Stimulated activated CD8-positive, alpha-beta memory T cell treated with anti-CD3 and anti-CD28 coated beads, Interleukin-7, amount 100 ng/mL, for 4 hours (primary cell): ENCODE measurements around the gene PHACTR3.

Experiments
- DNase-seq, 2 donors: peaks; one replicate each; pipeline ENCODE4 v3.0.0-alpha.2; 2020; ENCODE audit warnings: low read depth in 2 of 2

PHACTR3 gene

DNA sequence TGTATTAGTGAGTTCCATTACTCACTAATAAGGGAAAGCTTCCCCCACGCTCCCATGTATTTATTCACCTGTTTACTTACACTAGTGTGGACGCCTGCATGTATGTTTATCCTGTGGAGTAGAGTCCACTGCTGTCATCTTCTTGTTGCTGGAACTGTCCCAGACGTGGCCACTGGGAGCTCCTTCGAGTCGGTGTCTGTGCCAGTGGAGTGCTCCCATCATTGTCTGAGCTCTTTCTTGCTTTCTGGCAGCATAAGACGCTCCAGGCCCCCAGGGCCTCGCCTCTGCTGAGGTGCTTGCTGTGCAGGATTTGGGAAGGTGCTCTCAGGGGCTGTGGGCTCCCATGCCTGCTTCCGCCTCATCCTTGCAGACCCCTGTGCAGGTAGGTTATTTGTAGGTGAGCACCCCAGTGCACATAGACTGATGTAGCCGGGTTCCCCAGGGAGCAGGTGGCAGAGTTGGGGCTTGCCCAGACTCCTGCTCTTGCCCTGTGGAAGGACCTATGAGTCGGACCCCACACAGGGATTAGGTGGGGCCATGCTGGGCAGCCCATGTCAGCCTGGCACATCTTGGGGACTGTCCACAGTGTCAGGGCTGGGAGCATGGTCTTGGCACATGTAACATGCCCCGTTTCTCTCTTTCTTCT lies 16.6 kb downstream of the PHACTR3 start:
- no peak for DNase-seq

DNA sequence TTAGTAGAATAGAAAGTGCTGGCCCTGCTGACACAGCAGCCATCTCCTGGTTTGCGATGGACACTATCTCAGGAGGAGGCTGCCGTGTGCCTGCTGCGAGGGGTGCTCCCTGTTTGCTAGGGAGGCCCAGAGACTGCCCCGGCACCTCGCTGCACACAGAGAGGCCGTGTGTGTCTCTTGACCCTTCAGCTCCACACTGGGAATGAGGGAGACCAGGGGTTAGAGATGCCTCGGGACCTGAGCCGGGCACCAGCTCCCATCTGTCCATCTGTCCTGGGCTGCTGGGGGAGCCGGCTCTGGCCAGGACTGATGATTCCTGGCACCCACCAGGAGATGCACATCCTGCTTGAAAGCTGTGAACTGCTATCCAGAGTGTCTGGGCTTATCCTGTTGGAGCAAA lies 18.2 kb downstream of the PHACTR3 start:
- no peak for DNase-seq

DNA sequence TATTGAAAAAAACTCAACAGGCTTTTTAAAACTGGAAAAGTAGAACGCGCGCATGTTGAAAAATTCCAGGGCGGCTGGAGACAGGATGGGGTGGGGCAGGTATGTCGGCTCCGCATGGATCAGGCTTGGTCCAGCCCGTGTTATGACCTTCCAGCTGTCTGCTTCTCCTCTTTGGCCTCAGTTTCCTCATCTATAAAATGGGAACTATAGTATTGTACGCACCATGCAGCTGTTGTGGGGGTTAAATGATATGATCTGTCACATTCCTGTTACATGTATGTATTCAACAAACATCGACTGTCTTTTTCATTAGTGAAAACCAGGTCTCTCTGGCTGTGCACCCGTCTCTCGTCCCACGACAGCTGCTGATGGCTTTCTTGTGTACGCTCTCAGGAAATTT lies 18.8 kb downstream of the PHACTR3 start:
- DNase-seq, result no peak

DNA sequence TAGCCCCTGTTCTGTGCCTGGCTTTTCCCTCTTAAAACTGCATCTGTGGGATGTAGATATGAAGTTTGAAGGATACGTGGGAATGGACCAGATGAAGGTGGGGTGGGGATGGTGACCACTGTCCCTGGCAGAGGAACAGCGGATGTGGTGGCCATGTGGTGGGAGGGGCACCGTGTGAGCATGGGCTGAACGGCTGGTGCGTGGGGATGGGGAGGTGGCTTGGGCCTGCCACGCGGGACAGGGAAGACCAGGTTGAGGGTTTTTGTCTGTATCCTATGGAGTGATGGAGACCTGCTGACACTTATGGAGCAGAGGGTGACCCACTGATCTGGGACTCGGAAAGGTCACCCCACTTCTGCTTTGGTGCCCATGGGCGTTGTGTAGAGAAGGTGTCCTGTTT lies 19.2 kb downstream of the PHACTR3 start:
- no peak for DNase-seq

DNA sequence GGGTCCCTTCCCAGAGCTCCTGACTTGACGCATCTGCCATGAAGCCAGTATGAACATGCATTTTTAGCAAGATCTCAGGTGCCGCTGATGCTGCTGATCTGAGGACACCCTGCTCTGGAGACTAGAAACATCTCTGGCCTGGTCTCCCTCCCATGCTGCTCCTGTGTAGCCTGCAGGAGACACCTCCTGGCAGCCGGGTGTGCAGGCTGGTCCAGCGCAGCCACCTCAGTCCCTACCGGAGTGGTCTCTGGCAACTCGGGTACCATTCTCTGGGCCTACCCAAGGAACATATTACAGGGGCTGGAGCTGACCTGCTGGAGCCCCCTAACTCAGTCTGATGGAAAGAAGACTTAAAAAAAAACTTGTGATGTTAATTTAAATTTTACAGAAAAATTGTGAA lies 20.1 kb downstream of the PHACTR3 start:
- no peak for DNase-seq

DNA sequence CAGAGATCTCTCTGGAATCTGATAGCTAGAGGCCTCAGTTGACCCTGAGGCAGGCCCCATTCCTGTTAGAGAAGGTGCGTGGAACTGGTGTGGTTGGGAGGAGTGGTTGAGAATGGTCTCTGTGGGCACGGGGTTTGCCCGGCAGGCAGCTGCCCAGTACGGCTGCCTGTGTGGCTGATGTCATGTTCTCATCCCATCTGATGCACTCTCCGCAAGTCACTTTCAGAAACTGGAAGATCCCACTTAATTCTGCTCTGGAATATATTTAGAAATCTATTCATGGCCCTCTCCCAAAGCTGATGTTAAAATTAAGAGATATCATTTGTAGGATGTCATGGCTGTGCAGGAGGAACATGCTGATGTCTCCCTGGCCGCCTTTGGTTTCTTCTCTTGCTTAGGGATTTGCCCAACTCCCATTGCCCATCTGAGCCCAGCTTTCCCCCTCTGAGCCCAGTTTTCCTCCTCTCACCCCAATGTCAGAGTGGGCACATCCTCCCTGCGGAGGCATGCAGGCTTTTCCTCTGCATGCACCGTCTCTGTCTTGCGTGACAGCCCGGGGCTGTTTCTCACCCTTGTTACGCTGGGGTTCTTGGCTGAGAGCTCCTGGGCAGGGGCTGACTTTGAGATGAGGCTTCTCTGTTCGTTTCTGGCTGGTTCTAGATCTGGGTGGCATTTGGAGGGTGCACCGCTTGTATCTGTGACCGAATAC lies 21.0 kb downstream of the PHACTR3 start:
- DNase-seq, result no peak

DNA sequence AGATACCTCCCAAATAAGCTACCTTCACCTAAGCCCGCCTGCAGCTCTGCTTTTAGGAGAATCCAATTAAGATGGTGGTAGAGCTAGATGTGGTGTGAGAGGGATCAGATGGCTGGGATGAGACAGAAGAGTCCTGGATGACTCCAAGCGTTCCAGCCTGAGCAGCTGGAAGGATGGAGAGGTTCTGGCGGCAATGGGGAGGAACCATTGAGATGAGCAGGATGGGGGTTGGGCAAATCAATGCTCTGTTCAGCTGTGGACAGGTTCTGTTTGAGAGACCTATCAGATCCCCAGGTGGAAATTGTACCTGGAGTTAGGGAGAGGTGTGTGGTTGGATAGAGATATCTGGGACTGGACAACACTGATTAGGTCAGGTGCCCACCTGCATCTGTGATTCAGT lies 23.0 kb downstream of the PHACTR3 start:
- DNase-seq, result no peak

DNA sequence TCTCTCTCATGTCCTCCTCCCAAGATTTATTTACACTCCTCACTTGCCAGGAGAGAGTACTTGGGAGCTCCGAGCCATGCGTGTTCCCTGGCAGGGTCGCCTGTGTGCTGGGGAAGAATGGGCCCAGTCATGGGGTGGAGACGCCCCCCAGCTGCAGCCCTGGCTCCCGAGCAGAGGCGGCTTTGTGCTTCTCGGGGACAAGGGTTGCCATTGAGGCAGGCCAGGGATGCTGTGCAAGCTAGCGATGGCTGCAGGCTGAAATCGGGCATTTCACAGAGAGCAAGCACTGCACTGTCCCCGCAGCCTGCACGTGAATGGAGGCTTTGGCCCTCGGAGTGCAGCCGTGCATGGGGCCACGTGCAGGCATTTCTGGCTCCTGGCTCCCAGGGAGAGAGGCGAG lies 23.8 kb downstream of the PHACTR3 start:
- DNase-seq, result no peak

DNA sequence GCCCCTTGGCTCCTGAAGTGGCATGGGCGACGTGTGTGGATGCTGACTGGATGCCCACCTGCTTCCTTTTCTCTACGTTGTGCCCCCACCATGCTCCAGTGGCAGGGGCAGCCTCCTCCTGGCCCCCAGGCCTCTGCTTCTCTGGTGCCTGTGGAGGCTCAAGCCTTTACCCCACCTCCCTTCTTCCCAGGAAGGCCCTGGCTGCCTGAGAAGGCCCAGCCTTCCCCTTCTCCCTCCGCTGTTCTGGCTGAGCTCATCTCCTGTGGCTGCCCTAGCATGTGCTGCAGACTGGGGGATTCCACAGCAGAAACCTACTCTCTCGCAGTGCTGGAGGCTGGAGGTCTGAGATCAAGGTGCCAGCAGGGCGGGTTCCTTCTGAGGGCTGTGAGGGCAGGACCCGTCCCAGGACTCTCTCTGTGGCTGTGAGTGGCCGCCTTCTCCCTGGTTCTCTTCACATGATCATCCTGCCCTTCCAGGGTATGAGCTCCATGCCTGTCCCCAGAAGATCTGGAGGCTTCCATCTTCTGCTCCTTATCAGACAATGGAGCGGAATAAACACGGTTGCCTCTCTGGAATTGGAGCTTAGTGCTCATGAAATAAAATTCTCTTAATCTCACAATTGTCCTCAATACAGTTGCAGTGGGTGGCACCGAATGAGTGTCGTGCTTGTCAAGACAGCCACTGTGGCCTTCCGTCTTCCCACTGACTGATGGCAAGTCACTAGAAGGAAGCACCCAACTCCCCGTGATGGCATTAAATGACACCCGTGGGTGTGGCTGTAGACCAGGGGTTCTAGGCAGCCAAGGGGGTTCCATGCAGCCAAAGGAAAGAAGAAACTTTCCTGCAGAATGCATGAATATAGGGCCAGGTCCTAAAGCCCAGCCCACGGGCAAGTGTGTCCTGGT lies 25.1 kb downstream of the PHACTR3 start:
- no peak for DNase-seq

DNA sequence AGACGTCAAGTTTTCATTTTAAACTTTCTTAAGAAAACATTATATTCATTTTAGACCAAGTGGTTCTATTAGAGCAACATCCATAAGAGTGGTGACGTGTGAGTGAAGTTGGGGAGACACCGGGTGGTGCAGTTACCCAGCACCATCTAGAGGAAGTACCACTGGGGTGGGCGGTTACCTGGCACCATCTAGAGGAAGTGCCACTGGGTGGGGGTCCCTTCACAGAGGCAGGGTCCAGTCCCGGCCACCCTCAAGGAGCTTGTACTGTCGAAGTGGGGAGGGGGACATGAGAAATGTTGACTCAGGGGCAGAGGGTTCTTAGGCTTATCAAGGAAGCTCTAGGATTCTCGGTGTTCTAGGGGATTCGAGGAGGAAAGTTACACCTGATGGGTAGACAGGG lies 26.2 kb downstream of the PHACTR3 start:
- DNase-seq, result no peak

DNA sequence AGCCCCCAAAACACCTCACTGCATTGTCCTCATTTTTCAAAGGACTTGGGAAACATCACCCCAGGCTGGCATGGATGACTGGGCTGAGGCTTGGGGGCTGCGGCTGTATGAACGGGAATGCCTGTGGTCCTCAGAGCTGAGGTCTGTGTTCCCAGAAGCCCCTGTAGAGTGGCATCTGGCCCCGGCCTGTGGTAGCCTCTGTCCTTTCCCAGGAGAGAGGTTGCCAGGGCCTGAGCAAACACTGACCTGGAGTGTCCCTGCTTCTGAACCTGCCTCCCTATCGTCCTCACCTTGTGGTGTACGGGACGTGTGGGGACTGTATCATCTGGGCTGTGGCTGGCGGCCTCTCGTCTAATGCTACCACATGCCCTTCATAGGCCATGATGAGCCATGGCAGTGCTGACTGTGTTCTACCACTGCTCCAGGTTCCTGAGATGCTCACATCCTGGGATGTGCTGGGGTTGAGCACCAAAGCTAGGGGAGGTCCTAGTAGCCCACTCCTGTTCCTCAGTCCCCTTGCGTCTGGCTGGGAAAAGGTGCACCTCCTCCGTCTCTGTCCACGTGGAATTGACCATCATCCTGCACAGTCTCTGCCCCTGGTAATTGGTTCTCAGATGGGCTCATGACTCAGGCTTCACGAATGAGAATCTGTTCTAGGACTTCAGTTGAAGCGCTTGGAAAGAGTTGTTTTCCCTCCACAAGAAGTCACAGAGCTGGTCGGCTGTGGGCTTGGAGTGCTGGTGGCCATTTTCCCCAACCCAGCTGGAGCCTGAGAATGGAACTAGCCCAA lies 27.6 kb downstream of the PHACTR3 start:
- no peak for DNase-seq

DNA sequence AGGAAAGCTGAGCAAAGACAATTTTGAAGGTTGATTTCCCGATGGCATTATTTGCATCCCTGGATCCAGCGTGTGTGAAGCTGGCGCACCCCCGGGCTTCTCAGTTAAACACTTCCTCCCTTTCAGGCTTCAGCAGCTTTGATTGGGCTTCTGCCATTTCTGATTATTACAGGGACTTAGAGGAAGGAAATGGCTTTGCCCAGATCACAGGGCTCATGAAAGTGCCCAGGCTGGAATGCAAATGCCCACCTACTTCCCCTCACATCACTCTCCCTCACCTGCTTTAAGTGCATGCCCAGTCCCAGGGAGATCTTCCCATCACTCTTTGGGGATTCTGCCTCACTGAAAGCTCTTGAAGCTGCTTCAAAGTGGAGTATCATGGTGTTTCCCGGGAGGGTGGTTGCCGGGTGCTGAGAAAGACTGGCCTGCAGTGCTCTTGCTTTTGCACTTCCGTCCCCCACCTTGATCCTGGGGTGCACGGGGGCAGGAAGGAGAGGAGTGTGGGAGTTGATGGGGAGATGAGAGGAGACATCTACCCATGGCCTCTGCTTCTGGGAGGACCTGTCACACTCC lies 28.3 kb downstream of the PHACTR3 start:
- no peak for DNase-seq

DNA sequence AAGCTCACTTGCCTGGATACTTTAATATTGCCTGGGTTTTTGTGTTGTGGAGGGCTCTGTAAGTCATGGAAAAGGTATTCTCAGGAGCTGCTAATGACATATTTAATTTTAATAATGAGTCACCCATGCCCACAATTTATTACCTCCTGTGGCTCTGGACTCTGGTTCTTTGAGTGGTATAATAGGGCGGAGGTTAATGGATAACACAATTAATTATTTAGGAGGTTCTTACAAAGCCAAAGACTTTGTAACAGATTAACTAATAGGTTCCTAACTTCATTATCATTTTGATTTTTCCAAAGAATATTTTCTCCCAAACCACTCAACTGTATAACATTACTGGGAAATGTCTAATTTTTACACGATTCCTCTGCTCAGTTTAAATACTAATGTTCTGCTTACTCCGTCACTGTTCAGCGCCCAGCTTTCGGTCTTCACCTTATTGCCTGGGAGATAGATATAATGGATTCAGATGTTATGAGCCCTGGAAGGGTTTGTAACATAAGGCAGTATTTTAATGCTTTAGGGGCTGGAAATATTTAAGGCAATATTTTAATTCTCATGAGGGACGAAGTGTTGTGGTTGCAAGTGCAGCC lies 29.4 kb downstream of the PHACTR3 start:
- DNase-seq, result no peak

DNA sequence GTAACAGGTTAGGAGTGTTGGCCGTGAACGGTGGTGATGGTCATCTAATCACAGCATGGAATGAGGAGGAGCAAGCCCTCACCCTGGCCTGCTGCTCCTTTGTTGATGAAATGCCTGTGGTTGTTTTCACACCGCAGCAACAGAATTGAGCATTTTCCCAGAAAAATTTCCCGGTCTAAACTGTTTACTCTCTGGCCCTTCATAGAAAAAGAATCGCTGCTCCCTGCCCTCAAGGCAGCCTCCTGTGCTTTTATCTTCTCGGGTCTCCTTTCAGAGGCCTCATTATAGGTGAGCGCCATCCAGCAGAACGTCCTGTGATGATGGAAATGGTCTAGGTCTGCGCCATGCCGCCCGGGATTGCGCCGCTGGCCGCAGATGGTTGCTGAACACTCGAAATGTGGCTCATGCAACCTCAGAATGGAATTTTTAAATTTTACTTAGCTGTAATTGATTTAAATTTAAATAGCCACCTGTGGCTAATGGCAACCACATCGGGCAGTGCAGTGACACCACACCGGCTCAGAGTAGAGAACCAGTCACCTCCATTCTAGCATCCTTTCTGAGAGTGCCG lies 30.2 kb downstream of the PHACTR3 start:
- no peak for DNase-seq

DNA sequence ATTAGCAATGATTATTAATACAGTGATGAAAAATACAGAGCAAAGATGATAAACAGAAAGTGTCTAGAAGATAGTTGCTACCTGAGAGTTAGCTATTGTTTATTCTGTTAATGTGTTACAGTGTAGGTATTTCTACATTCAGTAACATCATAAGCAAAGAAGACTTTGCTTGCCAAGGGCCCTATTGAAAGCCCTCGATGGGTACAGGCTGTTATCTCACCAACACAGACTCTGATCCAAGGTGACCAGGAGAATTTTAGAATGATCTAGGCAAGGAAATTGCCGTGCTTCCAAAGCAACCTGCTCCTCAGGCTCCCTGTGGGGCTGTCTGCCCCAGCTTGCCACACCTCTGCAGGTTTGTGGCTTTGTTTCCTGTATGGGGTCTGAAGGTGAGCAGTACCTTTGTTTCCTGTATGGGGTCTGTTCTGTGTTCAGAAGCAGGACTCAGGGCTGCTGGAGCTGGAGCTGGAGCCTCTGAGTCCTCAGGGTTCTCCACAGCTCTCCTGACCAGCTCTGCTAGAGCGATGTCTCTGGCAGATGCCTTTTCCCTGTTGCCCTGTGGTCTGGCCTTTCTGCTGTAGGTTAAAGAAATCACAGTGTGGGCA lies 32.5 kb downstream of the PHACTR3 start:
- no peak for DNase-seq

DNA sequence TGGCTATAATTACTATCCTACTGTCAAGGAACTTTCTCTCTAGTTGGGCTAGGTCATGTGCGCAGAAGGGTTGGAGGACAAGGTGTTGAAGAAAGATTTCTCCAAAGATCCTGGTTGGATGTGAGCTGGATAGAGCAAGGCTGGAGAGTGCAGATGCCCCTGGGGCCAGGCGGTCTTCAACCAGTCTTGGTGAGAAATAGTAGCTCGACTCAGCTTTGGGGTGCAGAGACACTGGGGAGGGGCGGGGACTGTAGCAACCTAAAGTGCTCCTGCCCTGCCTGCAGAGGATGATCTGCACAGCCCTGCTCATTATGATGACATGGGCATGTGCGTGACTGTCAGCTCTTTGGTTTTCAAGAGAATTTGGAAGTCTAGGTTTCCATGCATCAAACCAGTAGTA lies 35.9 kb downstream of the PHACTR3 start:
- DNase-seq, result no peak

DNA sequence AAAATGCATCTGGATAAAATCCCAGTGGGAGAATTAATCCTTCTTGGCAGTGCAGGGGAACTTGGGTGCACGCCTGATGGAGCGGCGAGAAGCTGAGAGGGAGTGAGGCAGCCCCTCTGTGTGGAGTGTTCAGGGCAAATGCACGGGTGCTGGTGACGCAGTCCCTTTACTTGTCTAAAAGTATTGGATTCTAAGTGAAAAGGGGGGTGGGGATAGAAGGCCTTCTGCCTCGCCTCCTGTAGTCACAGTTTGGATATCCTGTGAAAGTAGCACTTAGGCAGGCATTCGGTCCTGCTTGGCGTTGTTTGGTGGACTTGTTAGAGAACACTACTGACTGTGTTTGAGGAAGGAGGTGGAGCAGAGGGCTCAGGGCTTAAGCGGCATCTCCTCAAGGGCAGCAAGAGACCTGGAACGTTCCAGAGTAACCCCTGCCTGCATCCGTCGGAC lies 39.3 kb downstream of the PHACTR3 start:
- DNase-seq, result no peak

DNA sequence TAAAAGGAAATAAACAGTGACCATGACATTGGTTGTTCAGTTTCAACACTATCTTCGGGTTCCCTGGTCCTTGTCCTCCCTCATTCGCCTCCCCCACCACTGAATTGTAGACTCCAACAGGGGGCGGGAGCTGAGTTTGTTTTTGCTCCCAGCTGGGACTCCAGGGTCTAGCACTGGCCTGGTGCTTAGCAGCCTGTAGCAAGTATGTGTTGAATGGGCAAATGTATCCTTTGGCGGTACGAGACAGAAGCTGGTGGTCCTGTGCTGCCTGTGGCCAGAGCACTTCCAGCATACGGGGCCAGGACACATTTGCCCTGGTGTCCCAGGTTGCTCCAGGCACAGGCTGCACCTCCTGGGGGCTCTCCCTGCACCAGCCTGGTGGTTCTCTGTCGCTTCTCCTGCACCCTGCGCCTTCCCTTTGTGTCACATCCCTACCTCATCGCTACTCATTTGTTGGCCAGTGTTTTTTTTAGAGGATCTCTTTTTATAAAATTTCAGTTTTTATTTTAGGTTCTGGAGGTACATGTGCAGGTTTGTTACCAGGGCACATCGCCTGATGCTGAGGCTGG lies 40.1 kb downstream of the PHACTR3 start:
- no peak for DNase-seq

DNA sequence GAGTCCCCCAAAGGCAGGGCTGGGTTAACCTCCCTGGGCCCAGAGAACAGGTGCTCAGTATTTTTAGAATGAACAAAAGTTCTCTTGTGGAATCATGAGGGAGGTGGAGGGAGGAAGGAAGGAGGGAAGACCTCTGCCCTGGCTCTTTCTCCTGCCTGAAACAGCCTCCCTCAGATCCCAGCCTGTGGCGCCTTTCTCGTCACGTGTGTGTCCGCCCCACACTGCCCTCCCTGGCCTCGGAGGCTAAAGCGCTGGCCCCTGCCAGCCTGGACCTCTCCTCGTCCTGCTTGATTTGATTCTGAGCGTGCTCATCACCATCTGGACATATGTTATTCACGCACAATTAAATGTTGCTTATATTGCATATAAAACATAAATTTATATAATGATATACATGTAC lies 40.9 kb downstream of the PHACTR3 start:
- no peak for DNase-seq

DNA sequence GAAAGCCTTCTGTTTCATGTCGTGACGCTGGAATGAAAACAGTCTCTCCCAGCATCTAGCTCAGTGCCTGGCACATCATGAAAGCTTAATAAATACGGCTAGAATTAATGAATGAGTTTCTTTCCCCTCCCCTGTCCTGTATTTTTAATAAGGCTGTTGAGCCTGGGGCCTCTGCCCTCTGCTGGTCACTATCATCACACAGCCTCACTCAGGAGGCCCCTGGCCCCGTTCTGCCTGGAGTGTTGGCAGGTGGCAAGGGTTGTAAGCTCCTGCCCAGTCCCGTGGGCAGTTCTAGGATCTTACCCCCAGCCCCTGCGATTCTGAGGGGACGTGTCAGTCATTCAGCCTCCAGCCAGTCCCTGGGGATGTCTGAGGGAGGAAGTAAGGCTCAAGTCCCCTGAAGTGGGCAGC lies 41.4 kb downstream of the PHACTR3 start:
- no peak for DNase-seq
